ENCODE results near the gene MED19.

The MED19 gene

GRCh38 chr11:57711414-57712255 is at the start of gene MED19:
TSS of gene MED19 (minus strand) at chr11:57712215. CDS start at chr11:57712179, 36 bp downstream.
- peak within 1 kb of the TSS; percentile 100 for H3K4me3 ChIP-seq (ENCODE audit: low read depth, low read length)
- in situ Hi-C loops (cut with HindIII; ENCODE audit: low sequenced_read_pairs), result loop anchor here (5.0 kb wide), 1 partner anchor 101 kb away; no protein-coding TSS in a partner anchor
- peak; percentile 46 for DNase-seq (ENCODE audit: low read depth)
- no peak for TF ChIP-seq CTCF (IDR thresholded peaks at IDR 0.05; ENCODE audit: low read depth, low read length, missing control alignments)

GRCh38 chr11:57758174-57758573 is 46.2 kb upstream of the MED19 start:
- in situ Hi-C loops (cut with HindIII; ENCODE audit: low sequenced_read_pairs), result no loop called here
- H3K4me3 ChIP-seq (ENCODE audit: low read depth, low read length), result no peak overlapping the region
- no peak for DNase-seq (ENCODE audit: low read depth)
- no peak for TF ChIP-seq CTCF (IDR thresholded peaks at IDR 0.05; ENCODE audit: low read depth, low read length, missing control alignments)

GRCh38 chr11:57752954-57753353 is 40.9 kb upstream of the MED19 start:
- H3K4me3 ChIP-seq (ENCODE audit: low read depth, low read length), result no peak overlapping the region
- in situ Hi-C loops (cut with HindIII; ENCODE audit: low sequenced_read_pairs), result no loop called here
- DNase-seq (ENCODE audit: low read depth), result no peak
- TF ChIP-seq CTCF (IDR thresholded peaks at IDR 0.05; ENCODE audit: low read depth, low read length, missing control alignments), result no peak

- TF ChIP-seq CTCF (IDR thresholded peaks at IDR 0.05; ENCODE audit: low read depth, low read length, missing control alignments), result peak; percentile 58
- in situ Hi-C loops (cut with HindIII; ENCODE audit: low sequenced_read_pairs), result no loop called here
- H3K4me3 ChIP-seq (ENCODE audit: low read depth, low read length), result no peak within 1 kb of the TSS
- peak; percentile 33 for DNase-seq (ENCODE audit: low read depth)
These were observed 39.8 kb upstream of the MED19 start, which contains the start of gene BTBD18 for GRCh38 chr11:57751676-57752253. TSS of gene BTBD18 (minus strand) at chr11:57751819. CDS start at chr11:57751188, 631 bp downstream.

- in situ Hi-C loops (cut with HindIII; ENCODE audit: low sequenced_read_pairs), result no loop called here
- TF ChIP-seq CTCF (IDR thresholded peaks at IDR 0.05; ENCODE audit: low read depth, low read length, missing control alignments), result no peak
- no peak overlapping the region for H3K4me3 ChIP-seq (ENCODE audit: low read depth, low read length)
- DNase-seq (ENCODE audit: low read depth), result no peak
These were observed 39.2 kb upstream of the MED19 start for GRCh38 chr11:57751176-57751575.

- in situ Hi-C loops (cut with HindIII; ENCODE audit: low sequenced_read_pairs), result no loop called here
- no peak overlapping the region for H3K4me3 ChIP-seq (ENCODE audit: low read depth, low read length)
- TF ChIP-seq CTCF (IDR thresholded peaks at IDR 0.05; ENCODE audit: low read depth, low read length, missing control alignments), result no peak
These were observed 34.9 kb upstream of the MED19 start for GRCh38 chr11:57746920-57747319.

More at GRCh38 chr11:57746920-57747319, 34.9 kb upstream of the MED19 start:
- DNase-seq (ENCODE audit: low read depth), result no peak

Data from astrocyte of the cerebellum (primary cell).